ENCODE measurements around the gene LRP1.
A peak's percentile ranks its signal among the peaks of the same experiment; 100 is the strongest.

LRP1 gene

GRCh38 chr12:57127101-57127725 is 1.1 kb upstream of the LRP1 start:
- Histone ChIP-seq H3K27me3 (ENCODE audit: insufficient read depth, poor library complexity, severe bottlenecking) (peaks cover 33% of the 10 kb centered on the region), H3K4me3 (replicated peaks; ENCODE audit: insufficient read depth, low read length) (peak overlapping the region; percentile 46), H3K27ac (replicated peaks) (no peak overlapping the region)
- DNase-seq (ENCODE audit: low read depth in 1 of 2, low spot score in 1 of 2), result peak in 1 of 2 experiments; percentile 45
- TF ChIP-seq SPI1 (IDR thresholded peaks at IDR 0.05; ENCODE audit: borderline replicate concordance, low read depth) (no peak), POLR2AphosphoS5 (IDR thresholded peaks at IDR 0.05; ENCODE audit: low read depth) (no peak), GABPA (IDR thresholded peaks at IDR 0.05; ENCODE audit: low read depth) (no peak), CTCF (IDR thresholded peaks at IDR 0.05; ENCODE audit: insufficient read depth, low read length) (no peak)
- TF ChIP-seq, protein P1, sequence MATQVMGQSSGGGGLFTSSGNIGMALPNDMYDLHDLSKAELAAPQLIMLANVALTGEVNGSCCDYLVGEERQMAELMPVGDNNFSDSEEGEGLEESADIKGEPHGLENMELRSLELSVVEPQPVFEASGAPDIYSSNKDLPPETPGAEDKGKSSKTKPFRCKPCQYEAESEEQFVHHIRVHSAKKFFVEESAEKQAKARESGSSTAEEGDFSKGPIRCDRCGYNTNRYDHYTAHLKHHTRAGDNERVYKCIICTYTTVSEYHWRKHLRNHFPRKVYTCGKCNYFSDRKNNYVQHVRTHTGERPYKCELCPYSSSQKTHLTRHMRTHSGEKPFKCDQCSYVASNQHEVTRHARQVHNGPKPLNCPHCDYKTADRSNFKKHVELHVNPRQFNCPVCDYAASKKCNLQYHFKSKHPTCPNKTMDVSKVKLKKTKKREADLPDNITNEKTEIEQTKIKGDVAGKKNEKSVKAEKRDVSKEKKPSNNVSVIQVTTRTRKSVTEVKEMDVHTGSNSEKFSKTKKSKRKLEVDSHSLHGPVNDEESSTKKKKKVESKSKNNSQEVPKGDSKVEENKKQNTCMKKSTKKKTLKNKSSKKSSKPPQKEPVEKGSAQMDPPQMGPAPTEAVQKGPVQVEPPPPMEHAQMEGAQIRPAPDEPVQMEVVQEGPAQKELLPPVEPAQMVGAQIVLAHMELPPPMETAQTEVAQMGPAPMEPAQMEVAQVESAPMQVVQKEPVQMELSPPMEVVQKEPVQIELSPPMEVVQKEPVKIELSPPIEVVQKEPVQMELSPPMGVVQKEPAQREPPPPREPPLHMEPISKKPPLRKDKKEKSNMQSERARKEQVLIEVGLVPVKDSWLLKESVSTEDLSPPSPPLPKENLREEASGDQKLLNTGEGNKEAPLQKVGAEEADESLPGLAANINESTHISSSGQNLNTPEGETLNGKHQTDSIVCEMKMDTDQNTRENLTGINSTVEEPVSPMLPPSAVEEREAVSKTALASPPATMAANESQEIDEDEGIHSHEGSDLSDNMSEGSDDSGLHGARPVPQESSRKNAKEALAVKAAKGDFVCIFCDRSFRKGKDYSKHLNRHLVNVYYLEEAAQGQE (IDR thresholded peaks at IDR 0.05; ENCODE audit: insufficient replicate concordance, low read depth), result no peak

DNA sequence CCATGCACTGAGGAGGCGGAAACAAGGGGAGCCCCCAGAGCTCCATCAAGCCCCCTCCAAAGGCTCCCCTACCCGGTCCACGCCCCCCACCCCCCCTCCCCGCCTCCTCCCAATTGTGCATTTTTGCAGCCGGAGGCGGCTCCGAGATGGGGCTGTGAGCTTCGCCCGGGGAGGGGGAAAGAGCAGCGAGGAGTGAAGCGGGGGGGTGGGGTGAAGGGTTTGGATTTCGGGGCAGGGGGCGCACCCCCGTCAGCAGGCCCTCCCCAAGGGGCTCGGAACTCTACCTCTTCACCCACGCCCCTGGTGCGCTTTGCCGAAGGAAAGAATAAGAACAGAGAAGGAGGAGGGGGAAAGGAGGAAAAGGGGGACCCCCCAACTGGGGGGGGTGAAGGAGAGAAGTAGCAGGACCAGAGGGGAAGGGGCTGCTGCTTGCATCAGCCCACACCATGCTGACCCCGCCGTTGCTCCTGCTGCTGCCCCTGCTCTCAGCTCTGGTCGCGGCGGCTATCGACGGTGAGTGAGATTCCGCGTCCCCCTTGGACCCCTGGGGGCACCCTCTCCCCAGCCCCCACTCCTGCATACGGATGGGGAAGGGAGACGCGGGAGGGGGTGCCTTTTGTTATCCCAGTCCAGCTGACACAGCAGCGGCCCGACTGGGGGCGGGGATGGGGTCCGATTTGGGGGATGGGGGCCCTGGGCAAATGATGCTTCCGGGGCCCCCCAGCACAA is 400 bp downstream of the LRP1 start:
- no peak for DNase-seq (ENCODE audit: low read depth in 1 of 2, low spot score in 1 of 2)
- Histone ChIP-seq H3K27me3 (ENCODE audit: insufficient read depth, poor library complexity, severe bottlenecking) (peaks cover 33% of the 10 kb centered on the region), H3K4me3 (replicated peaks; ENCODE audit: insufficient read depth, low read length) (peak overlapping the region; percentile 46), H3K27ac (replicated peaks) (no peak overlapping the region)
- no peak for TF ChIP-seq CTCF (IDR thresholded peaks at IDR 0.05; ENCODE audit: insufficient read depth, low read length)
- no peak for TF ChIP-seq GABPA (IDR thresholded peaks at IDR 0.05; ENCODE audit: low read depth)
- no peak for TF ChIP-seq SPI1 (IDR thresholded peaks at IDR 0.05; ENCODE audit: borderline replicate concordance, low read depth)
- TF ChIP-seq, protein P1 (IDR thresholded peaks at IDR 0.05; ENCODE audit: insufficient replicate concordance, low read depth), result no peak
- TF ChIP-seq POLR2AphosphoS5 (IDR thresholded peaks at IDR 0.05; ENCODE audit: low read depth), result no peak

GRCh38 chr12:57129321-57129842 is 1.1 kb downstream of the LRP1 start:
- no peak overlapping the region for H3K27ac ChIP-seq (replicated peaks)
- TF ChIP-seq SPI1 (IDR thresholded peaks at IDR 0.05; ENCODE audit: borderline replicate concordance, low read depth), result no peak
- H3K4me3 ChIP-seq (replicated peaks; ENCODE audit: insufficient read depth, low read length), result peak overlapping the region; percentile 46
- H3K27me3 ChIP-seq (ENCODE audit: insufficient read depth, poor library complexity, severe bottlenecking), result peaks cover 32% of the 10 kb centered on the region
- no peak for DNase-seq (ENCODE audit: low read depth in 1 of 2, low spot score in 1 of 2)

DNA sequence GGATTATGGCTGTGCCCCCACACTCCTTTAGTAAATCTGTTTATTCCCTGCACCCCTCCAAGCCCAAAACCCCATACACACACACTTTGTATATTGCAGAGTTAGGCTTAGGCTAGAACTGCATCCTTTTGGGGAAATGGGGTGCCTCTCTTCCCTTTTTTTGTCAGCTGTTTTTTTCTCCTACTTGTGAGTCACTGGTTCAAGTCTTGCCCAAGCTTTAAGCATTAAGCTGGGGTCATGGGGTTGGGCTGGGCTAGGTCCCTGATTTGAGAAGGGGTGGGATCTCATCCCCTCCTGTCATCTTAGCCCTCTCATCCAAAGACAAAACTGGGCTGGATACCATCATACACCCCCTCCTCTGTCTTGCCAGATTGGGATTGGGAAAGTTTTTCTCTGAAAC is 1.6 kb downstream of the LRP1 start:
- Histone ChIP-seq H3K4me3 (replicated peaks; ENCODE audit: insufficient read depth, low read length) (peak overlapping the region; percentile 46; the same call in 1 of the 2 replicates), H3K27me3 (ENCODE audit: insufficient read depth, poor library complexity, severe bottlenecking) (peaks cover 28% of the 10 kb centered on the region), H3K27ac (replicated peaks) (no peak overlapping the region)
- no peak for TF ChIP-seq POLR2AphosphoS5 (IDR thresholded peaks at IDR 0.05; ENCODE audit: low read depth)
- TF ChIP-seq SPI1 (IDR thresholded peaks at IDR 0.05; ENCODE audit: borderline replicate concordance, low read depth), result peak; percentile 80; the same call in 1 of the 2 replicates
- TF ChIP-seq, protein P1 (IDR thresholded peaks at IDR 0.05; ENCODE audit: insufficient replicate concordance, low read depth), result no peak
- no peak for TF ChIP-seq CTCF (IDR thresholded peaks at IDR 0.05; ENCODE audit: insufficient read depth, low read length)
- TF ChIP-seq GABPA (IDR thresholded peaks at IDR 0.05; ENCODE audit: low read depth), result no peak
- peak in 1 of 2 experiments; percentile 53 for DNase-seq (ENCODE audit: low read depth in 1 of 2, low spot score in 1 of 2)
